Trophoblast cell (in vitro differentiated cells and primary cell): ENCODE results near the gene PXDN.

Source experiments
- DNase-seq, 2 donors: peaks; one replicate each; pipeline ENCODE4 v3.0.0-alpha.2; 2016
- H2AFZ ChIP-seq: 2 replicates; pipeline ENCODE4 v1.6.1; 2013; ENCODE audit warnings: low read length, moderate library complexity, mild to moderate bottlenecking; ENCODE audit not compliant: insufficient read depth, poor library complexity
- H2AK5ac ChIP-seq: 2 replicates; pipeline ENCODE4 v1.6.1; 2013; ENCODE audit warnings: mild to moderate bottlenecking, low read length
- H2BK120ac ChIP-seq: 2 replicates; pipeline ENCODE4 v1.6.1; 2013; ENCODE audit warnings: low read length, mild to moderate bottlenecking, moderate library complexity; ENCODE audit not compliant: insufficient read depth, poor library complexity
- H2BK12ac ChIP-seq: 2 replicates; pipeline ENCODE4 v1.6.1; 2013; ENCODE audit warnings: mild to moderate bottlenecking, low read length, moderate library complexity
- H2BK5ac ChIP-seq: 2 replicates; pipeline ENCODE4 v1.6.1; 2013; ENCODE audit warnings: low read length, low read depth, moderate library complexity, mild to moderate bottlenecking; ENCODE audit not compliant: poor library complexity
- H3K14ac ChIP-seq: 2 replicates; pipeline ENCODE4 v1.6.1; 2013; ENCODE audit warnings: mild to moderate bottlenecking, low read length
- H3K18ac ChIP-seq: 2 replicates; pipeline ENCODE4 v1.6.1; 2013; ENCODE audit warnings: mild to moderate bottlenecking, low read length
- H3K23ac ChIP-seq: 2 replicates; pipeline ENCODE4 v1.6.1; 2013; ENCODE audit warnings: low read length
- H3K27ac ChIP-seq: 2 replicates; pipeline ENCODE4 v1.5.1; 2013; ENCODE audit warnings: low read depth, mild to moderate bottlenecking, inconsistent platforms, low read length, moderate library complexity
- H3K27me3 ChIP-seq: 2 replicates; pipeline ENCODE4 v1.6.1; 2013; ENCODE audit warnings: inconsistent platforms, mild to moderate bottlenecking, low read length, moderate library complexity; ENCODE audit not compliant: insufficient read depth
- H3K36me3 ChIP-seq, 2 experiments: 1 replicate in 1 of 2; 2 replicates in 1 of 2; pipeline ENCODE4 v1.6.1; 2013; ENCODE audit warnings: low read length in 2 of 2, mild to moderate bottlenecking in 2 of 2, moderate library complexity in 1 of 2; ENCODE audit not compliant: insufficient read depth in 2 of 2, control insufficient read depth in 1 of 2
- H3K4ac ChIP-seq: 2 replicates; pipeline ENCODE4 v1.6.1; 2013; ENCODE audit warnings: low read depth, mild to moderate bottlenecking, low read length, moderate library complexity
- H3K4me1 ChIP-seq, 2 experiments: 1 replicate in 1 of 2; 2 replicates in 1 of 2; pipeline ENCODE4 v1.6.1; 2013; ENCODE audit warnings: low read length in 2 of 2, mild to moderate bottlenecking in 2 of 2, moderate library complexity in 1 of 2; ENCODE audit not compliant: insufficient read depth in 2 of 2, control insufficient read depth in 1 of 2
- H3K4me2 ChIP-seq: 2 replicates; pipeline ENCODE4 v1.6.1; 2013; ENCODE audit warnings: inconsistent platforms, mild to moderate bottlenecking, low read length, moderate library complexity
- H3K4me3 ChIP-seq: 2 replicates; pipeline ENCODE4 v1.5.1; 2013; ENCODE audit warnings: mild to moderate bottlenecking, low read depth, low read length, inconsistent platforms
- H3K79me1 ChIP-seq: one replicate; pipeline ENCODE4 v1.6.1; 2013; ENCODE audit warnings: low read length
- H3K79me2 ChIP-seq: 2 replicates; pipeline ENCODE4 v1.6.1; 2013; ENCODE audit warnings: low read length, mild to moderate bottlenecking; ENCODE audit not compliant: control insufficient read depth, insufficient read depth, poor library complexity
- H3K9ac ChIP-seq: 2 replicates; pipeline ENCODE4 v1.6.1; 2013; ENCODE audit warnings: mild to moderate bottlenecking, low read length
- H3K9me3 ChIP-seq: 2 replicates; pipeline ENCODE4 v1.6.1; 2013; ENCODE audit warnings: low read depth, mild to moderate bottlenecking, control low read depth, inconsistent platforms, low read length; ENCODE audit not compliant: insufficient read depth
- H4K12ac ChIP-seq: 2 replicates; pipeline ENCODE4 v1.6.1; 2013; ENCODE audit warnings: low read depth, mild to moderate bottlenecking, low read length, moderate library complexity
- H4K8ac ChIP-seq: 2 replicates; pipeline ENCODE4 v1.6.1; 2013; ENCODE audit warnings: low read depth, mild to moderate bottlenecking, low read length, moderate library complexity
- H4K91ac ChIP-seq: one replicate; pipeline ENCODE4 v1.6.1; 2013; ENCODE audit warnings: low read depth, mild to moderate bottlenecking, low read length, moderate library complexity
- WGBS: extraction: QIAGEN DNeasy Blood & Tissue Kit; methylation state at CpG from one replicate; pipeline ENCODE4 v1.1.7; 2013; ENCODE audit warnings: missing lambda C conversion rate; ENCODE audit not compliant: insufficient read length, insufficient coverage; ENCODE audit errors: extremely low coverage; 5-methylcytosine and 5-hydroxymethylcytosine counted together

Gene PXDN

DNA sequence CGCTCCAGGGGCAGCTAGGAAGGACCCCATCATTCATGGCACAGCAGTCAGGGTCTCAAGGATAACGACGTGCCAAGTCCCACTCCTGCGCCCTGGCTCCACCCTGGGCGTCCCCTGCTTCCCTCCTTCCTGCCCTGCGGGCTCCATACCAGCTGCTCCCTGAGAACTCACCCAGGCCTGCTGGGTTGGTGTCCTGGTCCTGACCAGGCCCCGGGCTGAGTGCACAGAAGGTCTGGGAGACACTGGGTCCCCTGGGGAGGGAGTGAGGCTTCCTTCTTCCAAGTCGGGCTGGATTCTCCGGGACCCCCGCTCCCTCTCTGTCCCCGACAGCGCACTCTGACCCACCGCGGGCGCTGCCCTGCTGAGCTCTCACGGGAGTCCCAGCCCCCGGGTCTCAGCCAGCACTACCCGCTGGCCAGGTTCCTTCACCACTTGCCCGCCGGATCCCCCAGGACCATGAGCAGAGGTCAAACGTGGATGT, 160.2 kb downstream of the PXDN start:
- H3K4ac ChIP-seq: no peak overlapping the region
- no CpG with 5 or more reads among the region's 21 CpGs for WGBS
- H3K23ac ChIP-seq: no peak overlapping the region
- H3K18ac ChIP-seq: no peak overlapping the region
- H4K12ac ChIP-seq: no peak overlapping the region
- no peak overlapping the region for H3K4me2 ChIP-seq
- no peaks in the 10 kb centered on the region for H3K27me3 ChIP-seq
- peaks cover 0 to 8% of the 10 kb centered on the region in 2 experiments for H3K4me1 ChIP-seq
- no peak overlapping the region for H4K8ac ChIP-seq
- H2AFZ ChIP-seq: no peak overlapping the region
- no peak overlapping the region for H2BK120ac ChIP-seq
- no peak overlapping the region for H4K91ac ChIP-seq
- no peak overlapping the region for H3K14ac ChIP-seq
- peaks cover 4% of the 10 kb centered on the region for H3K9me3 ChIP-seq
- no peak overlapping the region for H2AK5ac ChIP-seq
- no peak overlapping the region for H3K27ac ChIP-seq
- no peak overlapping the region for H3K4me3 ChIP-seq
- H3K79me1 ChIP-seq: no peaks in the 10 kb centered on the region
- no peak overlapping the region for H2BK12ac ChIP-seq
- no peaks in the 10 kb centered on the region for H3K36me3 ChIP-seq
- no peaks in the 10 kb centered on the region for H3K79me2 ChIP-seq
- H3K9ac ChIP-seq: no peak overlapping the region
- DNase-seq: no peak
- H2BK5ac ChIP-seq: no peak overlapping the region

DNA sequence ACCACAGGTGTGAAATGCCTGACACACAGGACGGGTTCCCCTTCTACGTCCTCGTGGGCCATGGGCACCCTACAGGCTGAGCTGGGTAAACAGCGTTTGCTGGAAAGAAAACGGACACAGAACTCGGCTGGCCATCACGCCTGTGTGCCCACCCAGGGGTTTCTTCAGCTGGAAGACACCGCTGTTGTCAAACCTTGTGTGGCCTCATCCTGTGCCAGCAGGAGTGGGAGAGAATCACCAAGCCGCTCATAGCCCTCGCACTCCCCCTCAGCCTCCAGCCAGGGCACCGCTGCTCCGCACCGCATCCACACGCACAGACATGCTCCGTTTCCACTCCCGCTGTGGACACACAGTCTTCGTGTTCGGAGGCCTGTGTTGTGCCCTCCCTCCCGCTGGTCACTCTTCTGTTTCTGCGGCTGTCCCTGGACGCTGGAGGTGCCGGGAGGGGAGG, 161.4 kb downstream of the PXDN start:
- H2BK5ac ChIP-seq: no peak overlapping the region

DNA sequence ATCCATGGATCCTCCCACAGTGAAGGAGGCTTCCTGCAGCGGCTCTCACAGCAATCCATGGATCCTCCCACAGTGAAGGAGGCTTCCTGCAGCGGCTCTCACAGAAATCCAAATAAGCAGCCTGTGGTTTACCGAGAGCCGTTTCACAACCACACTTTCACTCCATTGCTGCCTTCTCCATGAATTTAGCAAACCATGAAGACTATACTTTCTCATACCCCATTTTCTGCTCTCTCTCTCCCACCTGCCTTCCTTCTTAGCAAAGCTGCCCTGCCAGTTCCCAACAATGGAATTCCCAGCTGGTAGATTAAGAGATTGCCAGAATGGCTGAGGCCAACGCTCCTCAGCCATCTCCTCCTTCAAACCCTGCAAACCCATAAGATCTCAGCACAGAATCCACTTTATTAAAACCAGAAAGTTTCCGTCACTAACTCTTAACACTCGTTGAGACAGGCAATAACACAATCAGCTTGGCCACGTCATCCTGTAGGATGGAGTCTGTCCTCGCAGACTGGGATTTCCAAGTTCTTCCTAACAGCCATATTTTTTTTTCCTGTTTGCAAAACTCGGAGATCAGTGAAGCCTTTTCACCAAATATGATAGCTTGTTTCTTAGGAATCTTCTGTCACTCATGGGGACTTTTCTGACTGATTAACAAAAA, 162.2 kb downstream of the PXDN start:
- H2BK5ac ChIP-seq: no peak overlapping the region
- no peak overlapping the region for H3K18ac ChIP-seq
- no peak overlapping the region for H3K4ac ChIP-seq
- H2AK5ac ChIP-seq: no peak overlapping the region
- no peaks in the 10 kb centered on the region for H3K79me1 ChIP-seq
- H3K27me3 ChIP-seq: no peaks in the 10 kb centered on the region
- H2BK120ac ChIP-seq: no peak overlapping the region
- H3K4me3 ChIP-seq: no peak overlapping the region
- no peak overlapping the region for H3K9ac ChIP-seq
- peaks cover 0 to 9% of the 10 kb centered on the region in 2 experiments for H3K4me1 ChIP-seq
- H2AFZ ChIP-seq: no peak overlapping the region
- H3K4me2 ChIP-seq: no peak overlapping the region
- no peak overlapping the region for H3K23ac ChIP-seq
- DNase-seq: peak in 1 of 2 donors; percentile 28
- H3K27ac ChIP-seq: no peak overlapping the region
- H3K36me3 ChIP-seq: no peaks in the 10 kb centered on the region
- no peak overlapping the region for H2BK12ac ChIP-seq
- H4K8ac ChIP-seq: no peak overlapping the region
- H3K14ac ChIP-seq: no peak overlapping the region
- H3K79me2 ChIP-seq: no peaks in the 10 kb centered on the region
- no peak overlapping the region for H4K12ac ChIP-seq
- H4K91ac ChIP-seq: no peak overlapping the region
- H3K9me3 ChIP-seq: peaks cover 4% of the 10 kb centered on the region
- WGBS: no CpG with 5 or more reads among the region's 10 CpGs

More for the DNA sequence above, 161.4 kb downstream of the PXDN start:
- Histone ChIP-seq H3K4me2 (no peak overlapping the region), H4K8ac (peak overlapping the region; percentile 20), H2BK12ac (peak overlapping the region; percentile 2), H4K91ac (no peak overlapping the region), H3K9ac (no peak overlapping the region), H3K36me3 (no peaks in the 10 kb centered on the region), H3K23ac (no peak overlapping the region), H3K79me1 (no peaks in the 10 kb centered on the region), H3K79me2 (no peaks in the 10 kb centered on the region), H3K9me3 (peaks cover 4% of the 10 kb centered on the region), H3K4me3 (no peak overlapping the region), H2AK5ac (no peak overlapping the region), H3K4ac (no peak overlapping the region), H2AFZ (no peak overlapping the region), H2BK120ac (no peak overlapping the region), H3K27me3 (no peaks in the 10 kb centered on the region), H3K18ac (no peak overlapping the region), H3K27ac (no peak overlapping the region), H3K4me1 (peaks cover 0 to 9% of the 10 kb centered on the region in 2 experiments), H3K14ac (no peak overlapping the region), H4K12ac (no peak overlapping the region)
- DNase-seq: no peak
- WGBS: no CpG with 5 or more reads among the region's 22 CpGs
